ENCODE data around the gene PELI2.

Gene PELI2

DNA sequence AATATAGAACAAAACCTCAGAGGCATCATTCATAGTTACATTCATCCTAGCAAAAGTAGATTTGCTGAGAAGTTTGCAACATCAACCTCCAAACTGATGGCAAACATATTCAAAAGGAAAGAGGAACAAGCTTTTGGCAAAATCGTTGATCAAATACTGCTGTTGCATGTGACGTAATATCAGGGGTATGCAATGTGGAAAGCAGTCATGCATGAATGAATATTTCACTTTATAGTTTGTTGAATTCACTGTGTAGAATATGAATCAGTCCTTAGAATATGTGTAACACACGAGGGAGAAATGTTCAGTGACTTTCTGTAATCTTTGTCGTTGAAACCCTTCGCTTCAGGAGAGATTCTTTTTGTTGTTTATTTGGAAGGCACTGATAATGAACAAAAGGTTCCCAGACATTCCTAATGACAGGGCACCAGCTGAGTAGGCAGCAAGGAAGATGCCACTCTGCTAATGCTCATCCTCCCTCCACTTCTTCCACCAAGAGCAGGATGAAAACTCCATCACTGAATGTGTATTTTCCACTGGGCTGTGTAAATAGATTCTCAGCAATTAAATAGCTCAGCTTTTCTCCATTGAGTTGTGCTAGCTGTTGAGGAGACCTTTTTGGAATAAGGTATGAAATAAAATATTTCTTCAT, 126.1 kb downstream of the PELI2 start:
- H3K4me1 ChIP-seq (ENCODE audit: insufficient read depth, poor library complexity, severe bottlenecking) = peaks cover 9% of the 10 kb centered on the region
- H3K27ac ChIP-seq (ENCODE audit: poor library complexity, severe bottlenecking) = peak overlapping the region; percentile 11
- ATAC-seq (ENCODE audit: low read depth) (peak; percentile 71), DNase-seq (ENCODE audit: low spot score) (no peak)
- H3K27me3 ChIP-seq (ENCODE audit: insufficient read depth, poor library complexity, severe bottlenecking) = no peaks in the 10 kb centered on the region
- no peak overlapping the region for H3K4me3 ChIP-seq (ENCODE audit: severe bottlenecking)
- no peaks in the 10 kb centered on the region for H3K9me3 ChIP-seq (ENCODE audit: severe bottlenecking)
- H3K36me3 ChIP-seq (ENCODE audit: low read depth) = no peaks in the 10 kb centered on the region
- TF ChIP-seq, protein P1, sequence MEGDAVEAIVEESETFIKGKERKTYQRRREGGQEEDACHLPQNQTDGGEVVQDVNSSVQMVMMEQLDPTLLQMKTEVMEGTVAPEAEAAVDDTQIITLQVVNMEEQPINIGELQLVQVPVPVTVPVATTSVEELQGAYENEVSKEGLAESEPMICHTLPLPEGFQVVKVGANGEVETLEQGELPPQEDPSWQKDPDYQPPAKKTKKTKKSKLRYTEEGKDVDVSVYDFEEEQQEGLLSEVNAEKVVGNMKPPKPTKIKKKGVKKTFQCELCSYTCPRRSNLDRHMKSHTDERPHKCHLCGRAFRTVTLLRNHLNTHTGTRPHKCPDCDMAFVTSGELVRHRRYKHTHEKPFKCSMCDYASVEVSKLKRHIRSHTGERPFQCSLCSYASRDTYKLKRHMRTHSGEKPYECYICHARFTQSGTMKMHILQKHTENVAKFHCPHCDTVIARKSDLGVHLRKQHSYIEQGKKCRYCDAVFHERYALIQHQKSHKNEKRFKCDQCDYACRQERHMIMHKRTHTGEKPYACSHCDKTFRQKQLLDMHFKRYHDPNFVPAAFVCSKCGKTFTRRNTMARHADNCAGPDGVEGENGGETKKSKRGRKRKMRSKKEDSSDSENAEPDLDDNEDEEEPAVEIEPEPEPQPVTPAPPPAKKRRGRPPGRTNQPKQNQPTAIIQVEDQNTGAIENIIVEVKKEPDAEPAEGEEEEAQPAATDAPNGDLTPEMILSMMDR (IDR thresholded peaks at IDR 0.05; ENCODE audit: poor library complexity, severe bottlenecking) = no peak

DNA sequence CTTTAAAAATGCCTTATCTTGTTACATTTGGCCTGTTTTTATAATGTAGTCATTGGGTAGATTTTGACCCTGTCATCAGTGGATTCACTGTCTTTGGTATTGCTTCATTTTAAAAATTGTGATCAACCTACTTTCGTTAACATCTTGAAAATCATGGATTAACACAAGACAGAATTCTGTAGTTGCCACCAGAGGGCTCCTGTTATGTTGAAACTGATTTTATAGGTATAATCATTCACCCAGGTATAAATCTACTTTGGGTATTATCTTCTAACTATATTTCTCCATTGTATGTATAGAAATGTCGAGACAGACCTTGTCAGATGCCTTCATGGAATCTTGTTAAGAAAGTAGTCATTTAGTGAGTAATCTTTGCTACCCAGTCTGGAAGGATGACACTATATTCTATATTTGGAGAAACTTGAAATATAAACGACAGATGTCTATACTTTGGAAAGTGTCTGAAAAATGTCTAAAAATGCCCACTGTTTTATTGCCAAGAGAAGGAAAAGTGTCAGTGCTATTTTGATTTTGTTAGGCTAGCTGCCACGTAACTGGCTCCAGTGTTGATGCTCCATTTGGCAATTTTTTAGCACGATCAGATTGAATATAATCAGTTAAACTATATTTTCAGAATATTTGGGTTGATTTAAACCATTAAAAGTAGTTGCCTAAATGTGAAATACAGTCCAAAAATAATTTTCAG, 129.4 kb downstream of the PELI2 start:
- Histone ChIP-seq H3K4me1 (ENCODE audit: insufficient read depth, poor library complexity, severe bottlenecking) (peaks cover 9% of the 10 kb centered on the region), H3K4me3 (ENCODE audit: severe bottlenecking) (no peak overlapping the region), H3K36me3 (ENCODE audit: low read depth) (no peaks in the 10 kb centered on the region), H3K27ac (ENCODE audit: poor library complexity, severe bottlenecking) (no peak overlapping the region), H3K27me3 (ENCODE audit: insufficient read depth, poor library complexity, severe bottlenecking) (no peaks in the 10 kb centered on the region), H3K9me3 (ENCODE audit: severe bottlenecking) (no peaks in the 10 kb centered on the region)
- no peak for DNase-seq (ENCODE audit: low spot score)
- TF ChIP-seq, protein P1 (IDR thresholded peaks at IDR 0.05; ENCODE audit: poor library complexity, severe bottlenecking) = peak; percentile 77
- ATAC-seq (ENCODE audit: low read depth) = no peak

DNA sequence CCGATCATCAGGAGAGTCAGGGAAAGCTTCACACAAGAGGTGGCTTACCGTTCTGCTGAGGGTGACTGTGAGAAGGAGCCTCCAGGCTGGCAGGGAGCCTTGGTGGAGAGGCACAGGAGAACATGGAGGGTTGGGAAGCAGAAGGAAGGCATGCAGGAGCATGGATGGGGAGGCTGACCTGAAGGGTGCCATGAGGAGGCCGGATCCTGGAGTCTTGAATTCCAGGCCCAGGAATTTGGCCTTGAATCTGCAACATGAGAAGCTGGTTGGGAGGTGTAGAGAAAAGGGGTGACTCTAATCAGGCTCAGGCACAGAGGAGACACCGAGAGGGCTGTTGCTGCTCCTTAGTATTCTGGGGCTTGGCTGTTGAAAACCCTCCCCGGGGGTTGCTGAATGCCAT, 130.2 kb downstream of the PELI2 start:
- ATAC-seq (ENCODE audit: low read depth) = no peak
- no peak overlapping the region for H3K27ac ChIP-seq (ENCODE audit: poor library complexity, severe bottlenecking)
- no peaks in the 10 kb centered on the region for H3K27me3 ChIP-seq (ENCODE audit: insufficient read depth, poor library complexity, severe bottlenecking)
- no peak overlapping the region for H3K4me3 ChIP-seq (ENCODE audit: severe bottlenecking)
- H3K36me3 ChIP-seq (ENCODE audit: low read depth) = no peaks in the 10 kb centered on the region
- peaks cover 9% of the 10 kb centered on the region for H3K4me1 ChIP-seq (ENCODE audit: insufficient read depth, poor library complexity, severe bottlenecking)
- no peak for DNase-seq (ENCODE audit: low spot score)
- TF ChIP-seq, protein P1 (IDR thresholded peaks at IDR 0.05; ENCODE audit: poor library complexity, severe bottlenecking) = no peak
- no peaks in the 10 kb centered on the region for H3K9me3 ChIP-seq (ENCODE audit: severe bottlenecking)

DNA sequence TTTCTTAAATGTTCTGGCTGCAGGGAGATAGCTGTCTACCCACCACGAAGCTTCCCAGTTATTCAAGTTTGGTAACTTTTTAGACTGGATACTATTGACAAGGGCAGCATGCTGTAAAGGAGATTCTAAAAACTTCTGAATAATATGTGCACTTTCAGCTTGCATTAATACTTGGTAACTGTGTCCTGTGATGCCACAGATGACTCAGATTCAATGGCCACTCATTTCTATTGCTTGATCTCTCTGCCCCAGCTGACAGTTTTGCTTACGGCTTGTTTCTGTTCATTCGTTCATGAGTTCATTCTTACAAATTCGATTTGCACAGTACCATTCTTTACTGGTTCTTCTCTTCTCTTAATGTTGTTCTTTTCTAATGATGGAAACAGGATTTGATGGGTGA, 142.8 kb downstream of the PELI2 start:
- H3K9me3 ChIP-seq (ENCODE audit: severe bottlenecking) = no peaks in the 10 kb centered on the region
- H3K4me1 ChIP-seq (ENCODE audit: insufficient read depth, poor library complexity, severe bottlenecking) = no peaks in the 10 kb centered on the region
- TF ChIP-seq, protein P1 (IDR thresholded peaks at IDR 0.05; ENCODE audit: poor library complexity, severe bottlenecking) = no peak
- ATAC-seq (ENCODE audit: low read depth) (no peak), DNase-seq (ENCODE audit: low spot score) (no peak)
- H3K27me3 ChIP-seq (ENCODE audit: insufficient read depth, poor library complexity, severe bottlenecking) = no peaks in the 10 kb centered on the region
- H3K27ac ChIP-seq (ENCODE audit: poor library complexity, severe bottlenecking) = no peak overlapping the region
- no peaks in the 10 kb centered on the region for H3K36me3 ChIP-seq (ENCODE audit: low read depth)
- no peak overlapping the region for H3K4me3 ChIP-seq (ENCODE audit: severe bottlenecking)

DNA sequence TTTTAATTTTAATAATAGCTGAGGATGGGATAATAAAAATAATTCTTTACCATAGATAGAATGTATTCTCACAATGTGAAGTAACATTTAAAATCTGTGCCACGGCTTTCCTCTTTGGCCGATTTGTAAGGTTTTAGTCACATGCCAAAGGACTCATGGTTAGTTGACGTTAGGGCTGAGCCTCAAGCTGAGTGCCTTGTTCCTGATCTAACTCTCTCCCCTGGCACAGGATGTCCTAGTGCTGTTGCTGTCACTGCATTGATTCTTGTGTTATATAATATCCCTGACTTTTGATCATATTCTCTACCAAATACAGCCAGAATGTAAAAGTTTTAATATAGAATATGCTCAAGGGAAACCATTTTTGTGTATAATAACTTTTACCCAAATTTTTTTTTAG, 144.3 kb downstream of the PELI2 start:
- no peak for ATAC-seq (ENCODE audit: low read depth)

More for the DNA sequence above, 144.3 kb downstream of the PELI2 start:
- H3K27ac ChIP-seq (ENCODE audit: poor library complexity, severe bottlenecking) = no peak overlapping the region
- peaks cover 3% of the 10 kb centered on the region for H3K4me1 ChIP-seq (ENCODE audit: insufficient read depth, poor library complexity, severe bottlenecking)
- TF ChIP-seq, protein P1 (IDR thresholded peaks at IDR 0.05; ENCODE audit: poor library complexity, severe bottlenecking) = no peak
- H3K27me3 ChIP-seq (ENCODE audit: insufficient read depth, poor library complexity, severe bottlenecking) = no peaks in the 10 kb centered on the region
- no peaks in the 10 kb centered on the region for H3K36me3 ChIP-seq (ENCODE audit: low read depth)
- no peaks in the 10 kb centered on the region for H3K9me3 ChIP-seq (ENCODE audit: severe bottlenecking)
- no peak for DNase-seq (ENCODE audit: low spot score)
- no peak overlapping the region for H3K4me3 ChIP-seq (ENCODE audit: severe bottlenecking)

All from RWPE2 (cell line).